Cardiac atrium fibroblast (primary cell): ENCODE measurements around the gene FOXO6. TPM values are rescaled to one million over a fixed set of nuclear protein-coding genes. Genes with fewer than 3 reads are reported as not detected.

ENCODE experiments used
- total RNA-seq: library from RNA; depleted of rRNA; stranded (reverse); fragments of >200 nt; gene quantifications from 2 replicates; pipeline ENCODE4 v1.2.3, GENCODE V29; 2015

FOXO6 gene
- 0.18 and 0.81 TPM in 2 replicates for total RNA-seq

DNA sequence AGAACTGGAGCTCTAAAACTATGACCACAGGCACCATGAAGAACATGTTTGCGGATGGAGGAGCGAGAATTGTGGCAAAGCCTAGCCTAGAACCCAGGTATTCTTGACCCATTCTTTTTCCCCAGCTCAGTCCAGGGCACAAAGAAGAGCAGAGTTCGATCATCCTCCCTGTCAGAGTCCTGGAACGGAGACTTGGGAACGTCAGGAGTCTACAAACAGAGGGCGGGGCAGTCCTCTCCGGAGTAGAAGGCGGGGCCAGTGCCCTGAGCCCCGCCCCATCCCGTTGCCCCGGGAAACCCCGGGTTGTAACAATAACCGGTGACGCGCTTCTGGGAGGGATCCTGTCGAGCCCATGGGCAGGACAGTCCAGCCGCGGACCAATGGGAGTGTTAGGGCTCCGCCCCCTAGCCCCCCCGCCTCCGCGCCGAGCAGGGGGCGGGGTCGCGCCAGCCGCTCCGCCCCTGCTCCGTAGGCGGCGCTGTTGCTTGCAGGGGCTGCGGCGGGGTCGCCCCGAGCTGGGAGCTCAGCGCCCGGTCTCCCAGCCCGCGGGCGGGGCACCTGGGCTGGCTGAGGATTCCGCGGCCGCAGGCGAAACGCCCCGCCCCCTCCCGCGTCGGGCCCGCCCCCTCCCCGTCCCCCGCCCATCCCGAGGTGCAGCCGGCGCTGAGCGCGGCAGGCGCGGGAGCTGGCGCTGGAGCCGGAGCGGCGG, at the start of gene FOXO6:
Gene FOXO6 (plus strand): TSS at position 649 of the 709 bp plus-strand sequence.

Other genes starting within 250 kb of the FOXO6 start
- gene SCMH1, start 119.1 kb upstream of the FOXO6 start, total RNA-seq = 16.0 and 19.1 TPM in 2 replicates
- 0.81 TPM in 1 of 2 replicates, not detected in the other for gene EDN2, start 123.2 kb downstream of the FOXO6 start, total RNA-seq